Natural killer cell (primary cell): ENCODE data around the gene STEAP1B. TPM values are rescaled to one million over a fixed set of nuclear protein-coding genes. Genes with fewer than 3 reads are reported as not detected.

ENCODE experiments used
- ATAC-seq, 3 donors: fragments of 150-1000 bp in 2 of 3; fragments of 200-7000 bp in 1 of 3; cut with Tn5 transposase; 1 replicate in 1 of 3; 2 replicates in 2 of 3; pipeline ENCODE4 v1.10.0; 2021; ENCODE audit warnings: mild to moderate bottlenecking in 2 of 3, moderate library complexity in 2 of 3
- DNase-seq, 2 donors: peaks; one replicate each; pipeline versions ENCODE4 v3.0.0 to v3.0.0-alpha.2; 2013 to 2021; ENCODE audit warnings: mixed read lengths in 1 of 2
- H3K27ac ChIP-seq: one replicate; pipeline ENCODE4 v1.5.1; 2013; ENCODE audit warnings: mild to moderate bottlenecking, low read length
- H3K27me3 ChIP-seq: one replicate; pipeline ENCODE4 v1.6.1; 2013; ENCODE audit warnings: low read length; ENCODE audit not compliant: control insufficient read depth, insufficient read depth
- H3K36me3 ChIP-seq: one replicate; pipeline ENCODE4 v1.6.1; 2013; ENCODE audit warnings: low read length; ENCODE audit not compliant: control insufficient read depth, insufficient read depth
- H3K4me1 ChIP-seq: one replicate; pipeline ENCODE4 v1.6.1; 2013; ENCODE audit warnings: low read length; ENCODE audit not compliant: control insufficient read depth, insufficient read depth
- H3K4me3 ChIP-seq: one replicate; pipeline ENCODE4 v1.5.1; 2013; ENCODE audit warnings: low read length
- H3K9me3 ChIP-seq: one replicate; pipeline ENCODE4 v1.6.1; 2013; ENCODE audit warnings: low read length; ENCODE audit not compliant: control insufficient read depth, insufficient read depth
- H3K27ac Mint-ChIP-seq, 2 donors: one replicate each; pipeline ENCODE4 v1.8.0; 2022; ENCODE audit warnings: mild to moderate bottlenecking in 2 of 2, mixed read lengths in 2 of 2, moderate library complexity in 1 of 2
- H3K27me3 Mint-ChIP-seq, 2 donors: one replicate each; pipeline ENCODE4 v1.8.0; 2022; ENCODE audit warnings: low read depth in 2 of 2, mixed read lengths in 2 of 2
- H3K36me3 Mint-ChIP-seq: one replicate; pipeline ENCODE4 v1.8.0; 2022; ENCODE audit warnings: mixed read lengths
- H3K4me1 Mint-ChIP-seq, 2 donors: one replicate each; pipeline ENCODE4 v1.8.0; 2022; ENCODE audit warnings: mixed read lengths in 2 of 2
- H3K4me3 Mint-ChIP-seq: one replicate; pipeline ENCODE4 v1.8.0; 2022; ENCODE audit warnings: mild to moderate bottlenecking, moderate library complexity, mixed read lengths
- H3K9me3 Mint-ChIP-seq, 2 donors: one replicate each; pipeline ENCODE4 v1.8.0; 2022; ENCODE audit warnings: mixed read lengths in 2 of 2
- CTCF ChIP-seq: fragments of 200-600 bp; IDR thresholded peaks from one replicate; pipeline ENCODE4 v1.8.0; 2022; ENCODE audit warnings: antibody characterized with exemption
- WGBS: methylation state at CpG from one replicate; pipeline ENCODE4 v1.1.7; 2013; ENCODE audit warnings: missing lambda C conversion rate; ENCODE audit not compliant: insufficient coverage; 5-methylcytosine and 5-hydroxymethylcytosine counted together
- intact Hi-C: fragments of 100-400 bp; cut with micrococcal nuclease; formaldehyde crosslinking; loops from one replicate; pipeline ENCODE4 v1.14.2; 2022
- total RNA-seq, 4 donors: library from RNA; stranded (reverse); fragments of 120-200 nt in 1 of 4; gene quantifications; one replicate each; pipeline versions ENCODE4 v1.2.3 to v1.2.4, GENCODE V29; 2013 to 2022

STEAP1B gene
- total RNA-seq, 3 donors from 2014 or later (not counting 1 experiment from before 2014, with no cell fraction given), result 0.31 TPM; not detected in 2

GRCh38 chr7:22464299-22464698, 35.7 kb downstream of the STEAP1B start:
- no peak for ATAC-seq
- no peaks in the 10 kb centered on the region for H3K27me3 ChIP-seq
- Mint-ChIP-seq H3K4me3 (no peak overlapping the region), H3K4me1 (no peaks in the 10 kb centered on the region), H3K27me3 (peaks cover 6% of the 10 kb centered on the region in 2 donors), H3K9me3 (no peaks in the 10 kb centered on the region), H3K36me3 (no peaks in the 10 kb centered on the region), H3K27ac (no peak overlapping the region)
- 89% methylated on average over 4 of the region's 4 CpGs for WGBS
- intact Hi-C loops, result no loop called here
- H3K4me3 ChIP-seq, result no peak overlapping the region
- DNase-seq, result no peak
- no peaks in the 10 kb centered on the region for H3K4me1 ChIP-seq
- TF ChIP-seq CTCF, result no peak
- H3K36me3 ChIP-seq, result no peaks in the 10 kb centered on the region
- no peaks in the 10 kb centered on the region for H3K9me3 ChIP-seq
- no peak overlapping the region for H3K27ac ChIP-seq

- Histone ChIP-seq H3K36me3 (no peaks in the 10 kb centered on the region), H3K4me3 (no peak overlapping the region), H3K9me3 (no peaks in the 10 kb centered on the region), H3K27ac (no peak overlapping the region), H3K27me3 (no peaks in the 10 kb centered on the region), H3K4me1 (no peaks in the 10 kb centered on the region)
- Mint-ChIP-seq H3K27me3 (peaks cover 2 to 21% of the 10 kb centered on the region in 2 donors), H3K9me3 (no peaks in the 10 kb centered on the region), H3K4me1 (no peaks in the 10 kb centered on the region), H3K27ac (no peak overlapping the region), H3K36me3 (no peaks in the 10 kb centered on the region), H3K4me3 (no peak overlapping the region)
- DNase-seq (no peak), ATAC-seq (no peak)
- no peak for TF ChIP-seq CTCF
- intact Hi-C loops, result no loop called here
- WGBS, result 83% methylated on average over 4 of the region's 5 CpGs
These were observed 39.5 kb downstream of the STEAP1B start for GRCh38 chr7:22460363-22460988.

- no peak overlapping the region for H3K4me3 Mint-ChIP-seq
- Histone ChIP-seq H3K4me1 (peaks cover 1% of the 10 kb centered on the region), H3K27ac (no peak overlapping the region), H3K9me3 (no peaks in the 10 kb centered on the region), H3K36me3 (no peaks in the 10 kb centered on the region), H3K27me3 (peaks cover 3% of the 10 kb centered on the region), H3K4me3 (no peak overlapping the region)
- peaks cover 12 to 45% of the 10 kb centered on the region in 2 donors for H3K27me3 Mint-ChIP-seq
- no peaks in the 10 kb centered on the region for H3K36me3 Mint-ChIP-seq
- 77% methylated on average over 1 of the region's 1 CpG for WGBS
- no peak overlapping the region for H3K27ac Mint-ChIP-seq
- ATAC-seq (no peak), DNase-seq (no peak)
- intact Hi-C loops, result no loop called here
- peaks cover under 1 to 6% of the 10 kb centered on the region in 2 donors for H3K4me1 Mint-ChIP-seq
- no peak for TF ChIP-seq CTCF
- H3K9me3 Mint-ChIP-seq, result no peaks in the 10 kb centered on the region
These were observed 42.5 kb downstream of the STEAP1B start for GRCh38 chr7:22457471-22457870.

- H3K36me3 Mint-ChIP-seq, result no peaks in the 10 kb centered on the region
- no peak for ATAC-seq
- no peak for TF ChIP-seq CTCF
- H3K9me3 Mint-ChIP-seq, result no peaks in the 10 kb centered on the region
- no peak overlapping the region for H3K4me3 ChIP-seq
- intact Hi-C loops, result no loop called here
- H3K4me1 Mint-ChIP-seq, result peaks cover 5 to 14% of the 10 kb centered on the region in 2 donors
- peaks cover 22 to 68% of the 10 kb centered on the region in 2 donors for H3K27me3 Mint-ChIP-seq
- 70% methylated on average over 2 of the region's 3 CpGs for WGBS
- no peaks in the 10 kb centered on the region for H3K9me3 ChIP-seq
- no peak overlapping the region for H3K4me3 Mint-ChIP-seq
- no peak for DNase-seq
- H3K27me3 ChIP-seq, result peaks cover 9% of the 10 kb centered on the region
- H3K27ac ChIP-seq, result no peak overlapping the region
- no peak overlapping the region for H3K27ac Mint-ChIP-seq
- H3K4me1 ChIP-seq, result peaks cover 7% of the 10 kb centered on the region
- no peaks in the 10 kb centered on the region for H3K36me3 ChIP-seq
These were observed 45.5 kb downstream of the STEAP1B start for GRCh38 chr7:22454446-22454845.
